AG04450 (cell line): Measurements from ENCODE around the gene TAF3. TPM values are rescaled to one million over a fixed set of nuclear protein-coding genes. Genes with fewer than 3 reads are reported as not detected.

Experiments used
- CTCF ChIA-PET: fragments of 300-600, 350-600 bp; formaldehyde crosslinking; extraction: SDS; loops from one replicate; lab custom pipeline; 2022; ENCODE audit warnings: antibody characterized with exemption, inconsistent platforms; lab: Charles Lee
- POLR2A ChIA-PET: fragments of 350-600 bp; formaldehyde crosslinking; extraction: SDS; loops from one replicate; lab custom pipeline; 2021; ENCODE audit warnings: antibody characterized with exemption, inconsistent platforms; lab: Yijun Ruan, JAX
- DNase-seq: peaks from one replicate; pipeline ENCODE4 v3.0.0-alpha.2; 2011; ENCODE audit warnings: low read depth, low spot score
- H3K27ac ChIP-seq: one replicate; pipeline ENCODE4 v1.5.1; 2012; ENCODE audit warnings: low read depth, low read length, control low read depth
- H3K27me3 ChIP-seq: one replicate; pipeline ENCODE4 v1.6.0; 2012; ENCODE audit warnings: low read length; ENCODE audit not compliant: control insufficient read depth, insufficient read depth
- H3K4me3 ChIP-seq: 2 replicates; pipeline ENCODE4 v1.5.1; 2011; ENCODE audit warnings: mild to moderate bottlenecking, low read depth, low read length, control low read depth
- H3K9me3 ChIP-seq: 2 replicates; pipeline ENCODE4 v1.5.1; 2012; ENCODE audit warnings: low read length; ENCODE audit not compliant: control insufficient read depth, insufficient read depth
- polyA plus RNA-seq: library from polyadenylated mRNA; depleted of rRNA; stranded (reverse); fragments of >200 nt; gene quantifications from 2 replicates; pipeline ENCODE4 v1.2.3, GENCODE V29; 2011
- TF ChIP-seq, protein P1 (sequence below): IDR thresholded peaks from 2 replicates; pipeline ENCODE4 v1.5.1; 2011; ENCODE audit warnings: low read depth, low read length, control low read depth, inconsistent platforms

The TAF3 gene
- polyA plus RNA-seq, 1 experiment = 3.1 TPM

DNA sequence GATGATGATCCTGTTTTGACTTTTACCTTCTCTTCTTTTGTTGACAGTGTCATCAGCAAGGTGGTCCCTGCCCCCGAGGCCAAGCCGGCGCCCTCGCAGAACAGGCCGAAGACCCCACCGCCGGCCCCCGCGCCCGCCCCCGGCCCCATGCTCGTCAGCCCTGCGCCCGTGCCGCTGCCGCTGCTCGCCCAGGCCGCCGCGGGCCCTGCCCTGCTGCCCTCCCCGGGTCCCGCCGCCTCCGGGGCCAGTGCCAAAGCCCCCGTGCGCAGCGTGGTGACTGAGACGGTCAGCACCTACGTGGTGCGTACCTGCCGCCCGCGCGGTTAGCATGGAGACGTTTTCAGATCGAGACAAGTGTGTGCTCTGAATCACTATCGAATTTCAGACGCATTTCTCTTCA, 190.7 kb downstream of the TAF3 start:
- TF ChIP-seq, protein P1, sequence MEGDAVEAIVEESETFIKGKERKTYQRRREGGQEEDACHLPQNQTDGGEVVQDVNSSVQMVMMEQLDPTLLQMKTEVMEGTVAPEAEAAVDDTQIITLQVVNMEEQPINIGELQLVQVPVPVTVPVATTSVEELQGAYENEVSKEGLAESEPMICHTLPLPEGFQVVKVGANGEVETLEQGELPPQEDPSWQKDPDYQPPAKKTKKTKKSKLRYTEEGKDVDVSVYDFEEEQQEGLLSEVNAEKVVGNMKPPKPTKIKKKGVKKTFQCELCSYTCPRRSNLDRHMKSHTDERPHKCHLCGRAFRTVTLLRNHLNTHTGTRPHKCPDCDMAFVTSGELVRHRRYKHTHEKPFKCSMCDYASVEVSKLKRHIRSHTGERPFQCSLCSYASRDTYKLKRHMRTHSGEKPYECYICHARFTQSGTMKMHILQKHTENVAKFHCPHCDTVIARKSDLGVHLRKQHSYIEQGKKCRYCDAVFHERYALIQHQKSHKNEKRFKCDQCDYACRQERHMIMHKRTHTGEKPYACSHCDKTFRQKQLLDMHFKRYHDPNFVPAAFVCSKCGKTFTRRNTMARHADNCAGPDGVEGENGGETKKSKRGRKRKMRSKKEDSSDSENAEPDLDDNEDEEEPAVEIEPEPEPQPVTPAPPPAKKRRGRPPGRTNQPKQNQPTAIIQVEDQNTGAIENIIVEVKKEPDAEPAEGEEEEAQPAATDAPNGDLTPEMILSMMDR = no peak
- Histone ChIP-seq H3K27ac (no peak overlapping the region), H3K4me3 (no peak overlapping the region), H3K9me3 (peaks cover 1% of the 10 kb centered on the region; the same call in 1 of the 2 replicates), H3K27me3 (no peaks in the 10 kb centered on the region)
- ChIA-PET POLR2A (no interaction called here), CTCF (no interaction called here)
- no peak for DNase-seq

DNA sequence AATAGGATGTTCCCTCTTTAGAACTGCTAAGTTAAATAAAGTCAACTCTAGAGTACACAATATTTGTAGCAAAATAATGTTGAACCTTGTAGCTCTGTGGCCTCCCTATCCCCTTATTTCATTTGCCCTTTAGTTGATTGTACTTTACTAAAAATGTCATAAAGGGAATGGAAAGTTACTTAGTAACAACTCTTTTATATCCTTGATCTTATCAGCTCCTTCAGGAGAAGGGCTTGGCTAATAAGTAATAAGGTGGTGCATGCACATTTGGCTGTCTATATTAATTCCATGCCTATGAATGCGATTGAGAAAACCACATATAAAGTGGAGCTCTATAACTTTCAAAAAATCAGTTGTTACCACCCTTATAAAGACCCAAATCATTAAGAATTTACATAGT, 194.7 kb downstream of the TAF3 start:
- POLR2A ChIA-PET = no interaction called here
- DNase-seq = no peak
- Histone ChIP-seq H3K9me3 (no peaks in the 10 kb centered on the region; the same call in 1 of the 2 replicates), H3K27me3 (no peaks in the 10 kb centered on the region), H3K27ac (no peak overlapping the region), H3K4me3 (no peak overlapping the region)
- TF ChIP-seq, protein P1 = no peak
- CTCF ChIA-PET = no interaction called here

GRCh38 chr10:8013619-8014018, 195.3 kb downstream of the TAF3 start:
- CTCF ChIA-PET = no interaction called here
- H3K9me3 ChIP-seq = no peaks in the 10 kb centered on the region; the same call in 1 of the 2 replicates
- TF ChIP-seq, protein P1 = no peak
- H3K27ac ChIP-seq = no peak overlapping the region
- H3K27me3 ChIP-seq = no peaks in the 10 kb centered on the region
- no peak overlapping the region for H3K4me3 ChIP-seq
- DNase-seq = no peak
- POLR2A ChIA-PET = no interaction called here

GRCh38 chr10:8014649-8015048, 196.3 kb downstream of the TAF3 start:
- Histone ChIP-seq H3K4me3 (no peak overlapping the region), H3K27me3 (no peaks in the 10 kb centered on the region), H3K27ac (no peak overlapping the region), H3K9me3 (no peaks in the 10 kb centered on the region; the same call in 1 of the 2 replicates)
- DNase-seq = no peak
- TF ChIP-seq, protein P1 = no peak
- CTCF ChIA-PET = no interaction called here
- POLR2A ChIA-PET = no interaction called here

- no peak for DNase-seq
These were observed 199.0 kb downstream of the TAF3 start for GRCh38 chr10:8017277-8017676.

More at GRCh38 chr10:8017277-8017676, 199.0 kb downstream of the TAF3 start:
- ChIA-PET POLR2A (interaction anchor here (0.7 kb wide), 1 partner anchor 55 kb away, joined by 3 read pairs; no protein-coding TSS in a partner anchor), CTCF (no interaction called here)
- no peaks in the 10 kb centered on the region; the same call in 1 of the 2 replicates for H3K9me3 ChIP-seq
- no peak overlapping the region for H3K27ac ChIP-seq
- no peak overlapping the region for H3K4me3 ChIP-seq
- no peaks in the 10 kb centered on the region for H3K27me3 ChIP-seq
- TF ChIP-seq, protein P1 = no peak
